ENCODE results near the gene RASAL2.
A peak's percentile ranks its signal among the peaks of the same experiment; 100 is the strongest.

The RASAL2 gene

DNA sequence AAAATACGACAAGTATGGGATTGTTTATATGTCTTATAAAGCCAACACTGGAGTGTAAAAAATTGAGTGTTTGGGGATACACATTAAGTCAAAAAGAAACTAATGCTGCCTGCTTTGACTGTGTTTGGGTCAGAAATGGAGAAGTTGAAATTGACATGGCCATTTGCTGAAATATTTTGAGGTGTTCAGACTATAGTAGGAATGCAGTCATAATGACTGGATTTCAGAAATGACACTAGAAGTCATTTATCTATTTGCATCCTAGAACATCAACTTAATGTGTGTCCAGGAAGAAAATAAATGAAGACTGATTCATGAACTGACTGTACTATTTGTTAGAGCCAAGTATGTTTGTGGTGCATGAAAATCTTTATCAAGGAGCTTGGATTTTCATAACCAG lies 28.4 kb downstream of the RASAL2 start:
- TF ChIP-seq, protein P1, sequence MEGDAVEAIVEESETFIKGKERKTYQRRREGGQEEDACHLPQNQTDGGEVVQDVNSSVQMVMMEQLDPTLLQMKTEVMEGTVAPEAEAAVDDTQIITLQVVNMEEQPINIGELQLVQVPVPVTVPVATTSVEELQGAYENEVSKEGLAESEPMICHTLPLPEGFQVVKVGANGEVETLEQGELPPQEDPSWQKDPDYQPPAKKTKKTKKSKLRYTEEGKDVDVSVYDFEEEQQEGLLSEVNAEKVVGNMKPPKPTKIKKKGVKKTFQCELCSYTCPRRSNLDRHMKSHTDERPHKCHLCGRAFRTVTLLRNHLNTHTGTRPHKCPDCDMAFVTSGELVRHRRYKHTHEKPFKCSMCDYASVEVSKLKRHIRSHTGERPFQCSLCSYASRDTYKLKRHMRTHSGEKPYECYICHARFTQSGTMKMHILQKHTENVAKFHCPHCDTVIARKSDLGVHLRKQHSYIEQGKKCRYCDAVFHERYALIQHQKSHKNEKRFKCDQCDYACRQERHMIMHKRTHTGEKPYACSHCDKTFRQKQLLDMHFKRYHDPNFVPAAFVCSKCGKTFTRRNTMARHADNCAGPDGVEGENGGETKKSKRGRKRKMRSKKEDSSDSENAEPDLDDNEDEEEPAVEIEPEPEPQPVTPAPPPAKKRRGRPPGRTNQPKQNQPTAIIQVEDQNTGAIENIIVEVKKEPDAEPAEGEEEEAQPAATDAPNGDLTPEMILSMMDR (IDR thresholded peaks at IDR 0.05; ENCODE audit: low read depth, low read length), result no peak
- peak in 1 of 2 donors; percentile 47 for DNase-seq (ENCODE audit: low read depth in 2 of 2)
- H3K4me3 ChIP-seq (replicated peaks in 1 of 2; ENCODE audit: low read depth in 2 of 2, low read length in 2 of 2), result no peak overlapping the region

DNA sequence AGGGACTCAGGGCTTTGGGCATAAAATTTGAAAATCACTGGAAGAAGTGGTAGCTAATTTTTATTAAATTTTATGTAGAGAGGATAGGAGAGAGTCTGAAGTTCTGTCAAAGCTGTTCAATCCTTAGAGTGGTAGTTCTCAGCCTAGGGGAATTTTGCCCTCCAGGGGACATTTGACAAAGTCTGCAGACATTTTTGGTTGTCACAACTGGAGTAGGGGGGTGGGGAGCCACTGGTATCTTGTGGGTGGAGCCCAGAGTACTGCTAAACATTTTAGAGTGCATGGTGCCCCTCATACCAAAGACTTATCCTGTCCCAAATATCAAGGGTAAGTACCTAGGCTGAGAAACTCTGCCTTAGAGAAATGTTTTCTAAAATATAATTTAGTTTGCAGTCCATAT lies 30.2 kb downstream of the RASAL2 start:
- no peak overlapping the region for H3K4me3 ChIP-seq (replicated peaks in 1 of 2; ENCODE audit: low read depth in 2 of 2, low read length in 2 of 2)
- TF ChIP-seq, protein P1 (IDR thresholded peaks at IDR 0.05; ENCODE audit: low read depth, low read length), result no peak
- DNase-seq (ENCODE audit: low read depth in 2 of 2), result no peak

DNA sequence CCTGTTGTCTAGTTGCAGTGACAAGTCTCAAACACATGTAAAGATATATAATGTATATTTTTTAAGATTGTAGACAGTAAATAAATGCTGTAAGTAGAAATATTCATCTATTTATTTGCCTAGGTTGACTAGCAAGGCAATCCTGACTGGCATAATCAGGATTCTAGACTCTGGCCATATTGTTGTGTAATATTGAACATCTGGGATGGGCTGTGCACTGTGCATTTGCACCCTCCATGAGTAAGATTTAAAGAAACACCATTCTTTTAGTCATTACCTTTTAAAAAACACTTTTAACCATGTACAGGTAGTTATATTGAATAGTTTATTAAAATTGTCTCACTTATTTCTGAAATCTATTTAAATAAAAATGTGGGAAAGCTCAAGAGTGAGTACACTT lies 32.4 kb downstream of the RASAL2 start:
- TF ChIP-seq, protein P1 (IDR thresholded peaks at IDR 0.05; ENCODE audit: low read depth, low read length), result no peak
- DNase-seq (ENCODE audit: low read depth in 2 of 2), result peak in 1 of 2 donors; percentile 55
- H3K4me3 ChIP-seq (replicated peaks in 1 of 2; ENCODE audit: low read depth in 2 of 2, low read length in 2 of 2), result no peak overlapping the region

DNA sequence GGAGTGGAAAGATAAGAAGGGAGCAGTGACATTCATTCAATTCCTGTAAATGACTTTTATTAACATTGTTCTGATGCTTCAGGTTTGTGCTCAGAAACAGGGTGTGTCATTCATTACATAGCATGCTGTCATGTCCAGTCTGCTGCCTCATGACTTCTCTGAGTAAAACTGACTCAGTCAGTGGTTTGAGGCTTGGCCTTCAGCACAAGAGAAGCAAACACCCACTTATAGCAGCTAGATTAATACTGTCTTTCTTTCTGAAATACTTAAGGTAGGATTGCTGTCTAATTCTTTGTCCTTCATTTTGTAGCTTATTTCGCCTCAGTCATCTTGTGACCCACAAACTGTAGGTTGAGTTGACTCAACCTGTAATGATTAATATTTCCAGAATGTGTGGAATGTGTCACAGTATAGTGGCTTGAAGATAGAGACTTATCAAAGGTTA lies 32.9 kb downstream of the RASAL2 start:
- DNase-seq (ENCODE audit: low read depth in 2 of 2), result peak; percentile 75 to 97
- TF ChIP-seq, protein P1 (IDR thresholded peaks at IDR 0.05; ENCODE audit: low read depth, low read length), result no peak
- H3K4me3 ChIP-seq (replicated peaks in 1 of 2; ENCODE audit: low read depth in 2 of 2, low read length in 2 of 2), result peak overlapping the region in 1 of 2 donors; percentile 2

DNA sequence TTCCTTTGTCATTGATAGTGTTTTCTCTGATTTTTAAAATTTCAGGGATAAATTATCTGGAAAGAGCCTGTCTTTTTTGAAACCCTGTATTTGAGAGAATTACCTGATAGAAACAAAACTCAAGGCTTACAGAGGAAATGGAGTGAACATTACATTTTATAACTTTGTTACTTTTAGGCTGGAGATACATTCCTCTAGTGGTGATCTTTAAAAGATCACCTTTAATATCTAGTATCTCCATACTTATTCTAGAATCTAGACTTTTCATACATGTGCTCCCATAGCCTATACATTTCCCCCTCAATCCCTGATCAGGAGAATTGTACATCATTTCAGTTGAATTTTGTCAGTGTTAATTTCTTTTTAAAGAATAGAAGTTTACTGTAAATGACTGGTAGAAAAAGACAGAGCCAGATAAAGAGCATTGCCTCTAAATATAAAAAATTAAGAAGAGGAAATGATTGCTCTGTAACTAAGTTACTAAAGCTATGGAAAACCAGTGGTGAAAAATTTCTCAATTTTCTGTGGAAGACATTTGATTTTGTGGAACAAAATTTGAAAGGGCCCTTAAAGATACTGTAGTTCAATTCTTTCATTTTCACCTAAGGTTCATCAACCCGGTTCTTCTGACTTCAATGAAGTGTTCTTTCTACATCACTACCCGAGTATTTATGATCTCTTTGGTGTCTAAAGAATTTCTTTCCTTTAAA lies 33.7 kb downstream of the RASAL2 start:
- DNase-seq (ENCODE audit: low read depth in 2 of 2), result no peak
- no peak overlapping the region for H3K4me3 ChIP-seq (replicated peaks in 1 of 2; ENCODE audit: low read depth in 2 of 2, low read length in 2 of 2)
- TF ChIP-seq, protein P1 (IDR thresholded peaks at IDR 0.05; ENCODE audit: low read depth, low read length), result peak; percentile 23

DNA sequence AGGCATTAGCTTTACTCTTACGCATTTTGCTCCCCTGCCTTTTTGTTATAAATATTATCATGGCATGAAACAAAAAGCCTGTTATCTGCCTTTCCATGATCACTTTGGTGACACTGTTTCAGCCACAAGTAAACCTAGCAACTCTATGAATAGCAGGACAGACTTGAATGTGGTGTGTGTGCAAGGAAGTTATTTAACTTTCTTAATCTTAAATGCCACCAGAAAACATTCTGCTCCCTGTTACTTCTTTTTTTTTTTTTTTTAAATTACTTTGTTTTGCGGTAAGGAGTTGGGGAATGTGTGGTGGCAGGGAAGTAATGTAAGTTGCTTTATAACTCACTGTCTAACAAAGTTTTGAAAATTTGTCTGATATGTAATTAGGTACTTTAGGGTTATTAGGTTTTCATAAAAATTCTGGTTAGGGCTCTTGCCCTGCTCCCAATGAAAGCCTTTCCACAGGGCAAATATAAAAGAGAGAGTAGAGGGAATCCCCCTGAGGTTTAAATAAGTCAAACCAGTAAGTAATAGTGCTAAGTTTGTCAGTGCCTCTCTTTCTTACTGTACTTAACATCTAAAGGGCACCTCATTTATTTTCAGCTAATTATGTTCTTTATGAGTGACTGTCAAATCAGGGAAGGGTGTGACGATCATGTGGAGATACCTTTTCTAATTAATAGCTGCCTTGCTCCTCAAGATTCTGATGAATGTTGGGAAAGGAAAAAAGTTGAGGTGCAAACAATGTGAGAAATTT lies 39.5 kb downstream of the RASAL2 start:
- H3K4me3 ChIP-seq (replicated peaks in 1 of 2; ENCODE audit: low read depth in 2 of 2, low read length in 2 of 2), result no peak overlapping the region
- TF ChIP-seq, protein P1 (IDR thresholded peaks at IDR 0.05; ENCODE audit: low read depth, low read length), result no peak

More for the DNA sequence above, 39.5 kb downstream of the RASAL2 start:
- no peak for DNase-seq (ENCODE audit: low read depth in 2 of 2)
